GM10847 (cell line): ENCODE data around the gene RNF44.

Experiments used
- POLR2A ChIP-seq: IDR thresholded peaks from 2 replicates; pipeline ENCODE4 v1.6.1; 2011; ENCODE audit not compliant: insufficient read length; ENCODE audit errors: extremely low read depth

RNF44 gene

GRCh38 chr5:176536902-176537553, at the start of gene RNF44:
TSS of gene RNF44 (minus strand) at chr5:176537402. CDS start at chr5:176532472, 4,930 bp downstream.
- TF ChIP-seq POLR2A: peak; percentile 48

DNA sequence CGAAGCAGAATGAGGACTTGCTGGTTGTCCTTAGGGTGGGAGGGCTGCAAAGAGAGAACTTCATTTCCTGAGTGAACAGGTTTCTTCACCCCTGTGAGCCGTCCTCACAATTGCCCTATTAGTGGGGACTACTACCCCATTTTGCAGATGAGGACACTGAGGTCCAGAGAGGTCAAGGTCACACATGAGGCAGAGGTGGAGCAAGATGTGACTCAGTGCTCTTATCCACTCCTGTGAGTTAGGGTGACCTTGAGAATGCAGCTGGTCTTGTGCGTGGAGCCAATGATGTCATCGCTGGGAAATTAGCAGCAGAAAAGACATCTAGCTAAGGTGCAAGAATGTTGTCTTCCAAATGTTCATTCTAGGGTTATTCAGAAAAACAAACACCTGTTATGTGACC, 45.9 kb upstream of the RNF44 start:
- TF ChIP-seq POLR2A: no peak

- no peak for TF ChIP-seq POLR2A
Observed at GRCh38 chr5:176581361-176581760, 44.2 kb upstream of the RNF44 start.

GRCh38 chr5:176579323-176579722, 42.1 kb upstream of the RNF44 start:
- no peak for TF ChIP-seq POLR2A

GRCh38 chr5:176578391-176578808, 41.2 kb upstream of the RNF44 start:
- TF ChIP-seq POLR2A: no peak

GRCh38 chr5:176577312-176578176, 40.3 kb upstream of the RNF44 start:
- no peak for TF ChIP-seq POLR2A

- TF ChIP-seq POLR2A: no peak
Observed at GRCh38 chr5:176575488-176576422, 38.6 kb upstream of the RNF44 start.

GRCh38 chr5:176575066-176575465, 37.9 kb upstream of the RNF44 start:
- no peak for TF ChIP-seq POLR2A

DNA sequence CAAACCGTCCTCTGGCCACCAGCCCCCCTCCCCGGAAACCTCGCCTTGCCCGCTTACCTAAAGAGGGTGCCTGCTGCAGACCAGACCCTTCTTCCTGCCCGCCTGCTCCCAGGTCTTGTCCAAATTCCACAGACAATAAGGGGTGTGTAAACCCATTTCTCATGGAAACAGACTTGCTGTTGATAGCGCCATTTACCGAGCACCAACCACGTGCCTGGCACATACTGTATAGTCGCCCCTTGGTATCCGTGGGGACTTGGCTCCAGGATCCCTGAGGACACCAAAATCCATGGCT, 37.0 kb upstream of the RNF44 start:
- TF ChIP-seq POLR2A: no peak

DNA sequence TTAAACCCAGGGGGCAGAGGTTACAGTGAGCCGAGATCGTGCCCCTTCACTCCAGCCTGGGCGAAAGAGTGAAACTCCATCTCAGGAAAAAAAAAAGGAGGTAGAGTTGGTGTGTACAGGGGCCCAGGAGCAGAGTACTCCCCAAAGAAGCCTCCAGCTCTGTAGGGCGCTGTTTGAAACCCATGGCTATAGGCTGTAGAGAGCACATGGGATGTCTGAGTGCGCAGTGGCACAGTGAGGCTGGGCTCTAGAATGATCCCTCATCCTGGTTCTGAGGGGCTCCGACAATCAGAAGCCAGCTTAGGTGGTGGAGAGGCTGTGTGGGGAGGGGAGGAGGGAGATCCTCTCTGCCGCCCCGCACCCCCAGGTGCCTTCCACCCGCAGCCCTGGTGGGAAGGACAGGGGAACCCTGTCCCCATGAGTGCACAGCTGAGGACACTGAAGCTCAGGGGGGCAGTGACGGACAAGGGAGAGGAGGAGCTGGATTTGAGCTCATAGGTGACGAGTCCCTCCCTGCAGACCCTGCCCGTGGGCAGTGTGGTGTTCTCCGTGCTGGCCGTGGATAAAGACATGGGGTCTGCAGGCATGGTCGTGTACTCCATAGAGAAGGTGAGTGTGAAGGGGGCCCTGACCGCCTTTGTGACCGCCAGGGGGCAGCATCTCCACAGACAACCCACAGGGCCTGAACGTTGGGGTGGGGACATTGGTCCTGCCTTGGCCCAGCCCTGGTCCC, 36.5 kb upstream of the RNF44 start:
- TF ChIP-seq POLR2A: no peak

DNA sequence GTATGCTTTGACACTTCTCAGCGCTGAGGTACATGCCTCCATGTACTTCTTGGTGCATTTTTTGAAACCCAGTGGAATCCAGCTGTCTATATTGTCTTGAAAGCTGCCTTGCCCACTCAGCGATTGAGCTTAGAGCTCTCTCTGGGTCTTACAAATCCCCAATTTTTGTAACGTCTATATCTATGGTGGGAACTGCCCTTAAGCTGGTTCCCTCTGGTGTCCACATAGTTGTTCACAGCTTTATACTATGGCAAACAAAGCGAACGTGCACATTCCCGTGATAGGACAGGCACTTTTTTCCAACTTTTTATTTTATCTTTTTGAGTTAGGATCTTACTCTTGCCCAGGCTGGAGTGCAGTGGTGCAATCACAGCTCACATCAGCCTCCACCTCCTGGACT, 32.8 kb upstream of the RNF44 start:
- no peak for TF ChIP-seq POLR2A

DNA sequence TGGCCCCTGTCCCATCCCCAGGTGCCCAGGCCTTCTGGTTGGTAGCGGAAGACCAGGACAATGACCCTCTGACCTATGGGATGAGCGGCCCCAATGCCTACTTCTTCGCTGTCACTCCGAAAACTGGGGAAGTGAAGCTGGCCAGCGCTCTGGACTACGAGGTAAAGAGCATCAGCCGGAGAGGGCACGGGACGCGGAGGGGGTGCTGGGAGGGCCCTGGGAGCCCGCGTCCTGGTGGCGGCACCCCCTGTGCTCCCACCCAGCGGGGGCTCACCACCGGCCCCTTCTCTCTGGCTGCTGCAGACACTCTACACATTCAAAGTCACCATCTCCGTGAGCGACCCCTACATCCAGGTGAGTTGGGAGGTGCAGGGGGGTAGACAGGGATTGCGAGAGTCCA, 31.5 kb upstream of the RNF44 start:
- TF ChIP-seq POLR2A: no peak

GRCh38 chr5:176565760-176566288, 28.6 kb upstream of the RNF44 start:
- no peak for TF ChIP-seq POLR2A

- no peak for TF ChIP-seq POLR2A
Observed at GRCh38 chr5:176564002-176564401, 26.8 kb upstream of the RNF44 start.

GRCh38 chr5:176562189-176562588, 25.0 kb upstream of the RNF44 start:
- no peak for TF ChIP-seq POLR2A
